Activated B cell treated with CpG ODN at 0.5 μM for 24 hours (primary cell): Measurements from ENCODE around the gene FAM168B. TPM values are rescaled to one million over a fixed set of nuclear protein-coding genes. Genes with fewer than 3 reads are reported as not detected.

Experiments used
- ATAC-seq: fragments of 200-7000 bp; cut with Tn5 transposase; one replicate; pipeline ENCODE4 v1.10.0; 2021; ENCODE audit warnings: low read depth, mild to moderate bottlenecking, moderate library complexity
- CTCF ChIA-PET: fragments of 350-600 bp; sonication (Branson Sonifier 250); formaldehyde crosslinking; loops from one replicate; lab custom pipeline; 2021; ENCODE audit warnings: antibody characterized with exemption; lab: Charles Lee
- POLR2A ChIA-PET: fragments of 350-600 bp; sonication (Branson Sonifier 250); formaldehyde crosslinking; loops from one replicate; lab custom pipeline; 2021; ENCODE audit warnings: antibody characterized with exemption; lab: Charles Lee
- DNase-seq: peaks from one replicate; pipeline ENCODE4 v3.0.0; 2022
- H3K27ac Mint-ChIP-seq: one replicate; pipeline ENCODE4 v1.8.0; 2020; ENCODE audit warnings: mixed read lengths
- H3K27me3 Mint-ChIP-seq: one replicate; pipeline ENCODE4 v1.8.0; 2021; ENCODE audit warnings: mixed read lengths
- H3K36me3 Mint-ChIP-seq: one replicate; pipeline ENCODE4 v1.8.0; 2021; ENCODE audit warnings: low read depth, mixed read lengths
- H3K4me1 Mint-ChIP-seq: one replicate; pipeline ENCODE4 v1.8.0; 2021; ENCODE audit warnings: mixed read lengths
- H3K4me3 Mint-ChIP-seq: one replicate; pipeline ENCODE4 v1.8.0; 2020; ENCODE audit warnings: mild to moderate bottlenecking, mixed read lengths
- H3K9me3 Mint-ChIP-seq: one replicate; pipeline ENCODE4 v1.8.0; 2020; ENCODE audit warnings: mixed read lengths
- CTCF ChIP-seq: fragments of 200-600 bp; IDR thresholded peaks from one replicate; pipeline ENCODE4 v1.8.0; 2022; ENCODE audit warnings: antibody characterized with exemption, mild to moderate bottlenecking
- intact Hi-C: fragments of 100-400 bp; cut with micrococcal nuclease; formaldehyde crosslinking; loops from one replicate; pipeline ENCODE4 v1.15.1; 2024
- total RNA-seq: library from RNA; stranded (reverse); gene quantifications from 2 replicates; pipeline ENCODE4 v1.2.3, GENCODE V29; 2022

FAM168B gene
- total RNA-seq, 1 donor from 2014 or later = 62.5 TPM

DNA sequence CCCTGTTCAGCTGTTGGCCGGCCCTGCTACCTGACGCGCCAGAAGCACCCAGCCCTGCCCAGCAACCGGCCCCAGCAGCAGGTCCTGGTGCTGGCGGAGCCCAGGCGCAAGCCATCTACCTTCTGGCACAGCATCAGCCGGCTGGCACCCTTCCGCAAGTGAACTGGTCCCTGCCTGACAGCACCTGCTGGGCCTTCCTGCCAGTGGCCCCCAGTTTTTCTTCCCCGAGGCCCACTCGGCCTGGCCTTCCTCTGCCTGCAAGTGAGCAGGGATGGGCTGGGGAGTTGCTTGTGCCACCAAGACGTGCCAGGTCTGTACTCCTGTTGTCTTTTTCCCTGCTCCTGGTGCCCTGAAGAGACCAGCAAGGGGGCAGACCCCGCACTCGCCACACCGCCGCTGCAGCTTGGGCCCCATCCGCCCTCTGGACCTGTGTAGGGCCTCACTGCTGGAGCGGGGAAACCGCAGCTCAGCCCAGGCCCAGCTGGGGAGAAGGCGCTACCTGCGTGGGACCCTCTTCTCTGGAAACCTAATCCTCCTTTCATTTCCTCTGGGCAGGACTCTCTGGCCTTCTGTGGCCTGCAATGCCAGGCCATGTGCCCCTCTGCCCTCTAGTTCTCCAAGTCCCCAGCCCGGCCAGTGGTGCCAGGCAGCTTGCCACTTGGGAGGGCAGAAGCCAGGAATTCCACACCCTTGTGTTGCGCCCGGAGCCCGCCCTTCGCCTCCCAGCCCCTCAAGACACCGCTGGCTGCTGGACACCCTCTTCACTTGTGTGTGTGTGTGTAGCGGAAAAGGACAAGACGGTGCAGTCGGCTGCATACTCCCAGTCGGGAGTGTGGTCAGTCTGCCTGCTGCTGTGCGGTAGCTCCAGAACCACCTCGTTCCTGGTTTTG is 47.0 kb downstream of the FAM168B start:
- ATAC-seq (no peak), DNase-seq (no peak)
- Mint-ChIP-seq H3K9me3 (no peaks in the 10 kb centered on the region), H3K27ac (no peak overlapping the region), H3K36me3 (peaks cover 46% of the 10 kb centered on the region), H3K4me3 (no peak overlapping the region), H3K4me1 (peaks cover 3% of the 10 kb centered on the region), H3K27me3 (no peaks in the 10 kb centered on the region)
- POLR2A ChIA-PET = no interaction called here
- no peak for TF ChIP-seq CTCF
- CTCF ChIA-PET = no interaction called here
- intact Hi-C loops = no loop called here

DNA sequence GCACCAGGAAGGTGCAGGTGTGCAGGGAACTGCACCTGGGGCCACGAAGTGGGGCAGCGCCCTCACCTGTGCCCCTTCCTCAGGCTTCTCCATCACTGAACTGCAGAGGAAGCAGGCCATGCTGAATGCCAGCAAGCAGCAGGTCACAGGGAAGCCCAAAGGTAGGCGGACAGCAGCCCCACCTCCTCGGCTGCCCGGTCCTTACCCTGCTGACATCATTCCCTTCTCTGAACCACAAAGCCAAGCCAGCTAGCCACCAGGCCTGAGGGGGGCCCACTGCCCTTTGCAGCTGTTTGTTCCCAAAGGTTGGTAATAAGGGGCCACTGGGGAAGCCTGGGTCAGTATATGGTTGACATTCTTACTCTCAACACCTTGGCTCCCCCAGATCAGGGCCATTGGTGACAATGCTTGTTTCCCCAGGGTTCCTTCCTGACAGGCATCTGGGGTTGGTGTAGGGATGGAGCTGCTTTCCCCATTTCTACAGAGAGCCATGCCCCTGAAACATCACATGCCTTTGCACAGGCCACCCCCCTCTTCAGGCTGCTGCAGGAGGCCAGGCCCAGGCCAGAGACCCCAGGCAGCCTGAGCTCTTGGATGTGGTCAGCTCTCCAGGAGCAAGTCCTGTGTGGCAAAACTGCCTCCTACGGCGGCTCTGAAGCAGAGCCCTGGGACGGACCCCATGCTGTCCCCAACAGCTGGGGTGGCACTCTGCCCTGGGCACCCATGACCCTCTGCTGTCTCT is 47.8 kb downstream of the FAM168B start:
- ATAC-seq (no peak), DNase-seq (no peak)
- no peaks in the 10 kb centered on the region for H3K9me3 Mint-ChIP-seq
- ChIA-PET POLR2A (no interaction called here), CTCF (no interaction called here)
- intact Hi-C loops = no loop called here
- H3K27ac Mint-ChIP-seq = no peak overlapping the region
- no peaks in the 10 kb centered on the region for H3K27me3 Mint-ChIP-seq
- no peak overlapping the region for H3K4me3 Mint-ChIP-seq
- no peak for TF ChIP-seq CTCF
- peaks cover 8% of the 10 kb centered on the region for H3K4me1 Mint-ChIP-seq
- peaks cover 38% of the 10 kb centered on the region for H3K36me3 Mint-ChIP-seq

- no peak overlapping the region for H3K4me3 Mint-ChIP-seq
- H3K36me3 Mint-ChIP-seq = peaks cover 31% of the 10 kb centered on the region
- ATAC-seq (no peak), DNase-seq (no peak)
- no peak overlapping the region for H3K27ac Mint-ChIP-seq
- intact Hi-C loops = loop anchor here (5.0 kb wide), 1 partner anchor 247 kb away; no protein-coding TSS in a partner anchor
- TF ChIP-seq CTCF = no peak
- no peaks in the 10 kb centered on the region for H3K9me3 Mint-ChIP-seq
- ChIA-PET POLR2A (no interaction called here), CTCF (no interaction called here)
- no peaks in the 10 kb centered on the region for H3K27me3 Mint-ChIP-seq
- H3K4me1 Mint-ChIP-seq = peaks cover 9% of the 10 kb centered on the region
Observed at GRCh38 chr2:131044757-131045150, 48.5 kb downstream of the FAM168B start.

GRCh38 chr2:131044075-131044756 is 49.0 kb downstream of the FAM168B start:
- Mint-ChIP-seq H3K9me3 (no peaks in the 10 kb centered on the region), H3K4me3 (no peak overlapping the region), H3K27ac (no peak overlapping the region), H3K36me3 (peaks cover 26% of the 10 kb centered on the region), H3K4me1 (peaks cover 11% of the 10 kb centered on the region), H3K27me3 (peaks cover 4% of the 10 kb centered on the region)
- ChIA-PET CTCF (no interaction called here), POLR2A (no interaction called here)
- ATAC-seq = no peak
- TF ChIP-seq CTCF = no peak
- intact Hi-C loops = loop anchor here (5.0 kb wide), 1 partner anchor 247 kb away; no protein-coding TSS in a partner anchor
- DNase-seq = no peak
